ENCODE data around the gene MAN1A1. TPM values are rescaled to one million over a fixed set of nuclear protein-coding genes. Genes with fewer than 3 reads are reported as not detected.

Gene MAN1A1
- total RNA-seq, 4 donors from 2014 or later = 17.8 to 34.7 (median 29.9) TPM

GRCh38 chr6:119173249-119174084, 176.1 kb downstream of the MAN1A1 start:
- Histone ChIP-seq H3K36me3 (no peaks in the 10 kb centered on the region), H3K27me3 (no peaks in the 10 kb centered on the region), H3K27ac (no peak overlapping the region), H3K4me3 (no peak overlapping the region), H3K4me1 (peaks cover 48% of the 10 kb centered on the region), H3K9me3 (no peaks in the 10 kb centered on the region)
- no peak for DNase-seq (ENCODE audit: low spot score in 2 of 2)
- TF ChIP-seq POLR2AphosphoS5 (IDR thresholded peaks at IDR 0.05) (no peak), POLR2A (IDR thresholded peaks at IDR 0.05) (no peak), EP300 (IDR thresholded peaks at IDR 0.05) (no peak)
- TF ChIP-seq, protein P1, sequence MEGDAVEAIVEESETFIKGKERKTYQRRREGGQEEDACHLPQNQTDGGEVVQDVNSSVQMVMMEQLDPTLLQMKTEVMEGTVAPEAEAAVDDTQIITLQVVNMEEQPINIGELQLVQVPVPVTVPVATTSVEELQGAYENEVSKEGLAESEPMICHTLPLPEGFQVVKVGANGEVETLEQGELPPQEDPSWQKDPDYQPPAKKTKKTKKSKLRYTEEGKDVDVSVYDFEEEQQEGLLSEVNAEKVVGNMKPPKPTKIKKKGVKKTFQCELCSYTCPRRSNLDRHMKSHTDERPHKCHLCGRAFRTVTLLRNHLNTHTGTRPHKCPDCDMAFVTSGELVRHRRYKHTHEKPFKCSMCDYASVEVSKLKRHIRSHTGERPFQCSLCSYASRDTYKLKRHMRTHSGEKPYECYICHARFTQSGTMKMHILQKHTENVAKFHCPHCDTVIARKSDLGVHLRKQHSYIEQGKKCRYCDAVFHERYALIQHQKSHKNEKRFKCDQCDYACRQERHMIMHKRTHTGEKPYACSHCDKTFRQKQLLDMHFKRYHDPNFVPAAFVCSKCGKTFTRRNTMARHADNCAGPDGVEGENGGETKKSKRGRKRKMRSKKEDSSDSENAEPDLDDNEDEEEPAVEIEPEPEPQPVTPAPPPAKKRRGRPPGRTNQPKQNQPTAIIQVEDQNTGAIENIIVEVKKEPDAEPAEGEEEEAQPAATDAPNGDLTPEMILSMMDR (IDR thresholded peaks at IDR 0.05) = no peak
- 46% methylated on average over 6 of the region's 6 CpGs for WGBS

DNA sequence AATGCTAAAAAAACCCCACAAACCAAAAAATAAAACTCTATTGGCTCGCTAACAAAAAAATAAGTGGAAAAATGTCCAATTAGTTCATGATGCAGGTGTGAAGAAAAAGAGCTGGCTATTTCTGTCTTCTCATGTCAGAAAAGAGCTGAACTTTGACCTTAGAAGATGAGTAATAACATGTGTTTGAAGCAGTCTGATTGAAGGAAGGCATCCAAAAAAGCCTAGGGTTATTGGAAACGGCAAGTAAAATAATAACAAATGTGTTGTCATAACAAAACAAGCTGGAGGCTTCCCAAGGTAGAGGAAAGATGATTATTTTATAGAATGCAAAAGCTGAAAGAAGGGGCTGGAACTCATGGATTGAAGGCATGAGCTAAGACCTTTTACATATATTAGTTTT, 176.7 kb downstream of the MAN1A1 start:
- Histone ChIP-seq H3K27me3 (no peaks in the 10 kb centered on the region), H3K4me1 (peaks cover 48% of the 10 kb centered on the region), H3K36me3 (no peaks in the 10 kb centered on the region), H3K9me3 (no peaks in the 10 kb centered on the region), H3K27ac (peak overlapping the region; percentile 10), H3K4me3 (no peak overlapping the region)
- TF ChIP-seq EP300 (IDR thresholded peaks at IDR 0.05) (no peak), POLR2AphosphoS5 (IDR thresholded peaks at IDR 0.05) (no peak), POLR2A (IDR thresholded peaks at IDR 0.05) (no peak)
- TF ChIP-seq, protein P1 (IDR thresholded peaks at IDR 0.05) = no peak
- WGBS = 36% methylated on average over 2 of the region's 2 CpGs
- DNase-seq (ENCODE audit: low spot score in 2 of 2) = no peak

DNA sequence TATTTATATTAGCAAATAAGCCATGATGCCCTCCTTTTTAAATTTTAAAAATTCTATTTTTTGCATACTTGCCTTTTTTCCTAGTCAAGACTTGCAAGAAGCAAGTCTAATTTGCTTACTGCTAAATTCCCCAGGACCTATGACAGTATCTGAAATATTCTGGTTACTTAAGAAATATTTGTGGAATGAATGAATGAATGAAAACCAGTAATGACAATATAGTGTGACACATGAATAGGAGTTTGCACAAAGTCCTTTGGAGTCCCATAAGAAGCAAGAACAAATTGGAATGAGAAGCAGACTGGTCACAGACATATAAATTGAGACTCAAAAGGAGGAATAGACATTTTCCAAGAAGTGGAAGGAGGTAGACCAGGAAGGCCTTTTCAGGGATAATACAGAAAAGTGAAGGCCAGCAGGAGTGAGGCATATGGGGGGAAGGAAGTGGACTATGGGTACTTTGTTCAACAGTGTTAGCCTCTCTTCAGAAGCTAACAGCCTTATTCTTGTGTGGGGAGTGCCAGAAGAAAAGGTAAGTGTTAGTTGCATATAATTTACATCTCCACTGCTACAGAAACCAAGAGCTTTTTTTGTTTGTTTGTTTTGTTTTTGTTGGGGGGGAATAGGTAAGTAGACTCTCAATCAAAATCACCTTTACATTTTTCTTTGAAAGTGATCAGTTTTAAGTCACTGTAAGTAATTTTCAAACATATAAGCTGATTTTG, 177.5 kb downstream of the MAN1A1 start:
- Histone ChIP-seq H3K9me3 (no peaks in the 10 kb centered on the region), H3K4me1 (peaks cover 48% of the 10 kb centered on the region), H3K4me3 (no peak overlapping the region), H3K27ac (no peak overlapping the region), H3K36me3 (no peaks in the 10 kb centered on the region), H3K27me3 (no peaks in the 10 kb centered on the region)
- TF ChIP-seq EP300 (IDR thresholded peaks at IDR 0.05) = no peak
- TF ChIP-seq POLR2A (IDR thresholded peaks at IDR 0.05) = no peak
- TF ChIP-seq, protein P1 (IDR thresholded peaks at IDR 0.05) = no peak
- TF ChIP-seq POLR2AphosphoS5 (IDR thresholded peaks at IDR 0.05) = no peak
- no peak for DNase-seq (ENCODE audit: low spot score in 2 of 2)

GRCh38 chr6:119171088-119171841, 178.3 kb downstream of the MAN1A1 start:
- Histone ChIP-seq H3K4me1 (peaks cover 45% of the 10 kb centered on the region), H3K27ac (no peak overlapping the region), H3K9me3 (no peaks in the 10 kb centered on the region), H3K27me3 (no peaks in the 10 kb centered on the region), H3K36me3 (no peaks in the 10 kb centered on the region), H3K4me3 (no peak overlapping the region)
- no peak for DNase-seq (ENCODE audit: low spot score in 2 of 2)
- TF ChIP-seq, protein P1 (IDR thresholded peaks at IDR 0.05) = no peak
- TF ChIP-seq POLR2AphosphoS5 (IDR thresholded peaks at IDR 0.05) (no peak), POLR2A (IDR thresholded peaks at IDR 0.05) (no peak), EP300 (IDR thresholded peaks at IDR 0.05) (no peak)
- WGBS = 76% methylated on average over 3 of the region's 3 CpGs

Data from suprapubic skin (tissue), 4 donors.